Kasumi-1 (cell line): ENCODE data around the gene FAM193A.
"Not testable (repeated sequence)": the region's sequence is repeated elsewhere in the genome, so short reads cannot be mapped to it uniquely, and the experiment has no call there.

ENCODE experiments used
- DNase-seq, 2 experiments: peaks; one replicate each; lab custom pipeline; 2025; lab: John Stamatoyannopoulos, UW

The FAM193A gene, protein sequence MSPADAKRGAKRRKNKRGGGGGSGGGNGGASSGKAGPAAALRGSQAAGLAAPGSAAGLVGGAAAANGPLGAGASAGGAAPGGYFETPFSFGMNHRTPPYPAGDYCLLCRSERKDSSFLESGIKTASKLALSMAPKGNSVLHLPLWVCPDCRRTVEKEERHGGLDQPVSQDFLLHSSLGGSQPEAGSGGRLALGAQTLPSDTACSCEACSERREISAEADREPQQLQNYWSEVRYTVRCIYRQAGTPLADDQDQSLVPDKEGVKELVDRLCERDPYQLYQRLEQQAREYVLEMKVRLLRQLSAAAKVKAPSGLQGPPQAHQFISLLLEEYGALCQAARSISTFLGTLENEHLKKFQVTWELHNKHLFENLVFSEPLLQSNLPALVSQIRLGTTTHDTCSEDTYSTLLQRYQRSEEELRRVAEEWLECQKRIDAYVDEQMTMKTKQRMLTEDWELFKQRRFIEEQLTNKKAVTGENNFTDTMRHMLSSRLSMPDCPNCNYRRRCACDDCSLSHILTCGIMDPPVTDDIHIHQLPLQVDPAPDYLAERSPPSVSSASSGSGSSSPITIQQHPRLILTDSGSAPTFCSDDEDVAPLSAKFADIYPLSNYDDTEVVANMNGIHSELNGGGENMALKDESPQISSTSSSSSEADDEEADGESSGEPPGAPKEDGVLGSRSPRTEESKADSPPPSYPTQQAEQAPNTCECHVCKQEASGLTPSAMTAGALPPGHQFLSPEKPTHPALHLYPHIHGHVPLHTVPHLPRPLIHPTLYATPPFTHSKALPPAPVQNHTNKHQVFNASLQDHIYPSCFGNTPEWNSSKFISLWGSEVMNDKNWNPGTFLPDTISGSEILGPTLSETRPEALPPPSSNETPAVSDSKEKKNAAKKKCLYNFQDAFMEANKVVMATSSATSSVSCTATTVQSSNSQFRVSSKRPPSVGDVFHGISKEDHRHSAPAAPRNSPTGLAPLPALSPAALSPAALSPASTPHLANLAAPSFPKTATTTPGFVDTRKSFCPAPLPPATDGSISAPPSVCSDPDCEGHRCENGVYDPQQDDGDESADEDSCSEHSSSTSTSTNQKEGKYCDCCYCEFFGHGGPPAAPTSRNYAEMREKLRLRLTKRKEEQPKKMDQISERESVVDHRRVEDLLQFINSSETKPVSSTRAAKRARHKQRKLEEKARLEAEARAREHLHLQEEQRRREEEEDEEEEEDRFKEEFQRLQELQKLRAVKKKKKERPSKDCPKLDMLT (N-terminal part only)

GRCh38 chr4:2536193-2537010, at the start of gene FAM193A:
FAM193A (plus strand) TSS chr4:2536647; CDS start chr4:2536916, 269 bp downstream.
- DNase-seq, result peak; percentile 94 to 95

DNA sequence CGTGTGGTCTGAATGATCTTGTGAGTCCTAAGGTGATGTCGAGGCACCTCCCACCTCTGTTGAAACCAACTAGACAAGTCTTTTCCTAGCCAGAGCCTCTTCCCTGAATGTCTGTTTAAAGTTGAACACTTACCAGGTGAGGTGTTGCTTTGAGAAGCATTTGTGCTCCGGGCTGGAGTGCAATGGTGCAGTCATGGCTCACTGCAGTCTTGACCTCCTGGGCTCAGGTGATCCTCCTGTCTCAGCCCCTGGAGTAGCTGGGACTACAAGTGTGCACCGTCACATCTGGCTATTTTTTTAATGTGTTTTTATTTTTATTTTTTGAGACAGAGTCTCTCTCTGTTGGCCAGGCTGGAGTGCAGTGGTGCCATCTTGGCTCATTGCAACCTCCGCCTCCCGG, 49.5 kb upstream of the FAM193A start:
- DNase-seq, result no peak

DNA sequence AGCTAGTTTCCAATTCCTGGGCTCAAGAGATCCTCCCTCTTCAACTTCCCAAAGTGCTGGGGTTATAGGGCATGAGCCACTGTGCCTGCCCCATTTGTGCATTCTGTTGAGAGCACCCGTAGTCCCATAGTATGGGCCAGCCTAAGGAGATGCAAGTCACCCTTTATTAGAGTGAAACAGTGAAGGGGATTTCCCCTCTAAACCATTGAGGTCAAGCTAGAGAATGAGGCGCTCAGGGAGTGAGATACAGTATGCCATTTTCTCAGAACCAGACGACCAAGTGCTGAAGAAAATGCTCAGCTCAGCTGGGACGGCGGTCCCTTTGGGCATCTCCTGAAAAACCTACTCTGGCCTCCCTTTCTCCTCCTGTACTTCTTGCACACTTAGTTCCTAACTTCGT, 48.8 kb upstream of the FAM193A start:
- DNase-seq, result no peak

DNA sequence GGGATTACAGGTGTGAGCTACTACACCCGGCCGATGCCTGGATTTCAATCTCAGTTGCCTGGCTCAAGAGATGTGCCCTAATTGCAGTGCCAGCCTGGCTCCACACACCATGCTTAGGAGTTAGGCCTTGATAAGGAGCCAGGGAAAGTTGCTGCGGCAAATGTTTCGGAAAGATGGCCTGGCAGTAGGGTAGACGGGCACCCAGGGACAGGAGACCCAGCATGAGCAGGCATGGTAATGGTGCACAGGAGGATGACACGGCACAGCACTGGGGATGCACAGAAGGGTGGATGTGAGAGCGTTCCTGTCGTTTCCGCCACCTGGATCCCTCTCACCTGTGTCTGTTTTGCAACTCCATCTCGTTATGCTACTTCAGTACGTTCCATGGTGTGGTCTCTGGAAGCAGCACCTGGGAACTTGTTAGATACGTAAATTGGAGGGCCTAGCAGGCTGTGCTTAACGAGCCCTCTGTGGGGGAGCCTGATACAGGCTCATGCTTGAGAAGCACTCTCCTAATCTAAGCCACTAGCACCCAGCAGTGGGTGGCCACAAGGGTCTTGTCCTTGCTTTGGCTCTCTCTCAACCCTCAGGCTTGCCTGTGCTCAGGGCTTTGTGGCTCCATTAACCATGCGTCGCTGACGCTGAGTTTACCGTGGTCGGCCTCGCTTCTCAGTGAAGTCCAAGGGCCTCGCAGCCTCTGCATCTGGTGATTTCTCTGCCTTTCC, 47.2 kb upstream of the FAM193A start:
- no peak for DNase-seq

DNA sequence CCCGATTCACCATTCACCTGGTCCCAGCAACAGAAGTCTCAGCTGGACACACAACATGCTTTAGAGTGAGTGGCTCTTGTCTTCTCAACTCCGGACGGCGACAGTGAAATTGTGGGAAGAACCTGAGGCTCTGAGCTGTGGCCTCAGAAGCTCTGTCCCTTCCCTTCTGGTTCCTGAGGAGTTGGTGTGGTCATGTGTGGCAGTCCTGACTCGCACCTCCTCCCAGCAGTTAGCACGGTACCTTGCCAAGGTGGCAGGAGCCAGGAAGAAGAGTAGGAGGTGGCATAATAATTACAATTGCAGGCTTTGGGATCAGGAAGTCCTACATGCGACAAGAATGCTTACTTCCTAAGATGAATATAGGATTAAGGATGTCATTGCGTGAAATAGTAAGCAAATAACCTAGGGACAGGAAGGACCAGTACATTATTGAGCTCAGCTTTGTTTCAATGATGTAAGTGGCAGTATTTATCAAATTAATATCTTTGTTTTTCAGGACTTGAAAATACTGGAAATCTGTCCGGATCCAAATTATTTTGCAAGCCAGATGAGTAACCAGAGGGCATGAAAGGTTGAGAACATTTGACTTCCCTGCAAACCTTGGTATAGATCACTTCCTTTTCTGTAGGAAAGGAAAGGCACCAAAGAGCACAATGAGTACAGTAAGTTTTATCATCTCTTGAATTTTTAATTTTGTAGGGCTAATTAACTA, 46.5 kb upstream of the FAM193A start:
- DNase-seq, result no peak

- DNase-seq, result no peak
These were observed 43.5 kb upstream of the FAM193A start for GRCh38 chr4:2492970-2493369.

GRCh38 chr4:2494992-2495391, 41.5 kb upstream of the FAM193A start:
- DNase-seq, result no peak

DNA sequence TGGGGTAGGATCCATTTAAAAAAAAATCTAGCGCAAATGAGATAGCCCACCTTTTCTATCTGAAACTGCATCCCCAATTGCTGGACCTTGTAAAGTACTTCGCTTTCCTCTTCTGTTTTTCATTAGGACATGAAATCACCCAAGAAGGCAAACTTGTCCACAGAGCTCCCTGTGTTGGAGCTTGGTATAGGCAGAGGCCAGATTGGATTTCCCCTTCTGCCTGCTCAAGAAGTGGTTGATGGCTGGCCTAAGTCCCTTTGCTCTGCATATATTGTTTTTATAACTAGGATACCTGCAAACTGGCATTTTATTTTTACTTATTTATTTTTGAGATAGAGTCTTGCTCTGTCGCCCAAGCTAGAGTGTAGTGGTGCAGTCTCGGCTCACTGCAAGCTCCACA, 39.1 kb upstream of the FAM193A start:
- no peak for DNase-seq

GRCh38 chr4:2497931-2498330, 38.5 kb upstream of the FAM193A start:
- DNase-seq, result no peak

- DNase-seq, result no peak
These were observed 35.9 kb upstream of the FAM193A start for GRCh38 chr4:2500547-2500946.

GRCh38 chr4:2501034-2501594, 35.3 kb upstream of the FAM193A start:
- no peak for DNase-seq

DNA sequence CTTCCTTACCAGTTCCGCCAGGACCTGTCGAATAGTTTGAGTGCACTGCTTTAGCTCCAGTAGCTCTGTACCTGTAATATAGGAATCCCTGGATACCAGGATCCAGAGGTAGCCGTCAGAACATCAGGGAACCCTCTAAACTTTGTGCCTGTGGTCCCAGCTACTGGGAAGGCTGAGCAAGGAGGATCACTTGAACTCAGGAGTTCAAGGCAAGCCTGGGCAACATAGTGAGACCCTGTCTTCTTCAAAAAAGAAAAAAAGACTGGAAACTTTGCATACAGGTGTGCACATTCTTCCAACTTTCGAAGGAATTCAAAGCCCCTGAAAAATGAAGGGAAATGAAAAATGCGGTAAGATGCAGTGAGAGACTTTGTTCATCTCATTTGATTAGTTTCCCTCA, 32.6 kb upstream of the FAM193A start:
- no peak for DNase-seq

GRCh38 chr4:2507259-2507658, 29.2 kb upstream of the FAM193A start:
- no peak for DNase-seq

DNA sequence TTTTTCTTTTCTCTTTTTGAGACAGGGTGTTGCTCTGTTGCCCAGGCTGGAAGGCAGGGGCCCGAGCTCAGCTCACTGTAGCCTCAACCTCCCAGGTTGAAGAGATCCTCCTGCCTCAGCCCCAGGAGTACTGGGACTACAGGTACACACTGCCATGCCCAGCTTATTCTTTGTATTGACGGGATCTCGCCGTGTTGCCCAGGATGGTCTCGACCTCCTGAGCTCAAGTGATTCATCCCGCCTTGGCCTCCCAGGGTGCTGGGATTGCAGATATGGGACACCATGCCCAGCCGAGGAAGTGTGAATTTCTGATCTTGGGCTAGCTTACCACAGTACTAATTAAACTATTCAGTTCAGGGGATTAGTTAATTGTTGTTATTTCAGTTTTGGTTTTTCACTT, 28.6 kb upstream of the FAM193A start:
- no peak for DNase-seq

- no peak for DNase-seq
These were observed 25.8 kb upstream of the FAM193A start for GRCh38 chr4:2510351-2511259.

DNA sequence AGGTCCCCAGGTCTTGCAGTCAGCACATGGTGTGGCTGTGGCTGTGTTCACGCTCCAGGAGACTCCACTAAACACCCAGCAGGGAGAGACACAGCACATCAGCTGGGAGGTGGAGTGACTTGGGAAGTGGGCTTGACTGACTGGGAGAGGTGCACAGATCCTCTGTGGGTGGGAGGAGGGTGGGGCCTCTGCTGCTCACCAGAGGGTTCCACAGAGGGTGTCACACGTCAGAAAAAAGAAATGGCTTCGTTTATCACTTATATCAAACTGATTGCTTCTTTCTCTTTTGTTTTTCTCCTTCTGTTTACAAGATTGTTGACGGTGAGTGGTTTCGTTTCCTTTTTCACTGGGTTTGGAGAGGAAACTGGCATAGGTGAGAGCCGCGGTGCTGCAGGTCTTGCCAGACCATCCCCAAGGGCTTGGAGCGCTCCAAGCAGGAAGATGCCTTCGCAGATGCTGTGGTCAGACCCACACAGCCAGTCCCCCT, 24.8 kb upstream of the FAM193A start:
- DNase-seq, result no peak

DNA sequence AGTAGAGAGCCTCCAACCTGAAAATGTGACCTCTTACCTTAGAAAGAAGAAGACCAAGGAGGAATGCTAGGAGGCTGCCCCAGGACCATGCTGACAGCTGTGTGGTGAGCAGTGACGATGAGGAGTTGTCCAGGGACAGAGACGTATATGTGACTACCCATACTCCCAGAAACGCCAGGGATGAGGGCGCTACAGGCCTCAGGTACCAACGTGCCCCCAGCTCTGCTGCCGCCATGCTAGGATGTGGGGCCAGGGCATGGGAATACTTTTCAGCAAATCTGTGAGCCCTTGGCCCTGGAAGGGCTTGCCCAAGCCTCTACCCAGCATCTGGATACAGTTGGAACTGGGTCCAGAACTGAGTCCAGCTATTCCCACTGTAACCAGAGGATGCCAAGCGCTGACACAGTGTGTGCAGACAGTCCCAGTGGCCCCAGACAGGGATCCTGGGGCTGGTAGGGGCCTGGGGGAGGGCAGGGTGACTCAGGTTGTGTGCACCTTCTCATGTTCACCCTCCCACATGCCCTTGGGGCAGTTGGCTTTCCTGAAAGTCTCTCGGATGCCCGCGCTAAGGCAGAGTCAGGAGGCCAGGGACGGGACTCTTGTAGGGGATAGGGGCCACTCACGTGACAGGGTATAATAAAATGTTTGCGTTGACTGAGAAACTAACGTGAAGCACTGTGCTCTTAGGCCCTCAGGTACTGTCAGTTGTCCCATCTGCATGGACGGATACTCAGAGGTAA, 23.9 kb upstream of the FAM193A start:
- no peak for DNase-seq

- not testable (repeated sequence) for DNase-seq
These were observed 22.3 kb upstream of the FAM193A start for GRCh38 chr4:2514193-2514592.
